Embryonic facial prominence (tissue), 1 donor: ENCODE measurements around the gene MAN1A2.

Experiments used
- DNase-seq: peaks from one replicate; pipeline ENCODE4 v3.0.0-alpha.2; 2016; ENCODE audit errors: extremely low spot score

MAN1A2 gene

DNA sequence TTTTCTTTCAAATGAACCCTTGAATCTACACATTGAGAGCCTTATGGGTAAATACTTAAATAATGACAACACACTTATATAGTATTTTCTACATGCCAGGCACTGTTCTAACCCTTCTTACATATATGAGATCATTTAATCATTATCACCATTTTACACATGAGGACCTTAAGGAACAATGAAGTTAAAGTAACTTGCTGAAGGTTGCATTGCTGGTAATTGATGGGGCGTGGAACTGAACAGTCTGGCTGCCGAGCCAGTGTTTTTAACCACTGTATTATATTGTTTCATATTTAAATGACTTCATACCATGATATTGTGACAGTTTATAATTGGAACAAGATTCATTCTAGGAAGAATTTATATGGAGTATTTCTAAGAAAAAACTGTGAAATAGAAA, 126.7 kb downstream of the MAN1A2 start:
- no peak for DNase-seq

- DNase-seq, result no peak
Observed at GRCh38 chr1:117495068-117495467, 127.8 kb downstream of the MAN1A2 start.

DNA sequence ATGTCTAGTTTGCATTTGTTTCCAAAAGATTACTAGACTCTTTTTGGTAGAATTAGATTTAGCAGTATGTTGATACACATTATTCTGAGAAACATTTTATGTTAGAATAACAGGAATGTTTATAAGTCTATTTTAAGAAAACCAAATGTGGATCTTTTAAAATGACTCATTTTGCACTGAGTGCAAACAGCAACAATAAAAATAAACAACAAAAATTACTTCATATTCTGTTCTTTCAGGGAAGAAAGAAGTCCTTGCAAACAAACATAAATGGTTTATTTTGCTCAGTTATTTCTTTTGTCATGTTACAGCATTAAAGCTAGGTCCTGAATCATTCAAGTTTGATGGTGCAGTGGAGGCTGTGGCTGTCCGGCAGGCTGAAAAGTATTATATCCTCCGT, 131.8 kb downstream of the MAN1A2 start:
- no peak for DNase-seq

GRCh38 chr1:117500584-117500983, 133.3 kb downstream of the MAN1A2 start:
- no peak for DNase-seq

DNA sequence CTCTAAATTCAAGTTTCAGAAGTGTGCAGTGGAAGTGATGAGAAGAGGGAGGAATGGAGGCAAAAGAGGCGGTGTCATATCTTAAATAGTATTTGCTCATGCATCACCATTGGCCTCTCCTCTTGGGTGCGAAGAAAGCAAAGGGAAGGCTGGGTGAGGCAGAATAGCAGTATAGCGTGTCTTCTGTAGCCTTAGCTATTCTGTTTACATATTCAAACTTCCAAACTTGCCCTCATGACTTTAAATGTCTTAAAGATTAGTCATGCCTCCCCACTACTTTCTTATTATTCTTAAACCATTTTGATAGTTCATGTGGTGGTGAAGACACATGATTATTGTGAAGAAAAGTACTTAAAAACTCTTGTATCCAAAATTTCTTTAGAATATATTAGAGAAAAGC, 134.0 kb downstream of the MAN1A2 start:
- DNase-seq, result no peak

- no peak for DNase-seq
Observed at GRCh38 chr1:117511273-117511672, 144.0 kb downstream of the MAN1A2 start.

- peak; percentile 42 for DNase-seq
Observed at GRCh38 chr1:117512728-117513321, 145.6 kb downstream of the MAN1A2 start.

DNA sequence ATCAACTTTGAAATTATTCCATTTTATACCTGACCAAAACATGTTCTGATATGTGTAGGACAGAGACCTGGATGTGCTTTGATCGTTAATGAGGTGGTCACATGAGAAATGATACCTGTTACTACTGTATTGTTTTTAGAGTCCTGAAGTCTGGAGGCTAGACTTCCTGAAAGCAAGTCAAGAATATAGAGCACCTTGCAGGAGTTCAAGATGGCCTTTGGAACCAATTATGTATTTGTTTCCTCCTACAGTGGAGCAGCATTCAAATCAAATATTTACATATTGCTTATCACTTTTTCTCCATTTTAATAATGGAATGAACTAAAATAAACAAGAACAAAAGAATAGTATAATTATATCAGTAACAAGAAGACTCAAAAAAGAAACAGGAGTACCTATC, 155.9 kb downstream of the MAN1A2 start:
- no peak for DNase-seq

DNA sequence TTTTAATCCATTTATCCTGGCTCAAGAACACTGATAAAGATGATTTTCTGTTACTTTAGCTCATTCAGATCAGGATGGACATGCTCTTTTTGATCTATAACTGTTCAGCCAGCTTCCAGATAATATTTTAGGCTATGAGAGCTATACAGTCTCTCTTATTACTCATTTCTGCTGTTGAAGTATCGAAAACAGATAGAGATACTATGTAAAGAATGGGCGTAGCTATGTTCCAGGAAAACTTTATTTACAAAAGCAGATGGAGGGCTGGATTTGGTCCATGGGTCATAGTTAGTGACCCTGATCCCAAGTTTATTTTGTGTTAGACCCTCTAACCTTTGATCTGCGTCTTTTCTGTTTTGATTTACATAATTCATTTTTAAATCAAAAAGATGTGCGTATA, 159.8 kb downstream of the MAN1A2 start:
- DNase-seq, result no peak

DNA sequence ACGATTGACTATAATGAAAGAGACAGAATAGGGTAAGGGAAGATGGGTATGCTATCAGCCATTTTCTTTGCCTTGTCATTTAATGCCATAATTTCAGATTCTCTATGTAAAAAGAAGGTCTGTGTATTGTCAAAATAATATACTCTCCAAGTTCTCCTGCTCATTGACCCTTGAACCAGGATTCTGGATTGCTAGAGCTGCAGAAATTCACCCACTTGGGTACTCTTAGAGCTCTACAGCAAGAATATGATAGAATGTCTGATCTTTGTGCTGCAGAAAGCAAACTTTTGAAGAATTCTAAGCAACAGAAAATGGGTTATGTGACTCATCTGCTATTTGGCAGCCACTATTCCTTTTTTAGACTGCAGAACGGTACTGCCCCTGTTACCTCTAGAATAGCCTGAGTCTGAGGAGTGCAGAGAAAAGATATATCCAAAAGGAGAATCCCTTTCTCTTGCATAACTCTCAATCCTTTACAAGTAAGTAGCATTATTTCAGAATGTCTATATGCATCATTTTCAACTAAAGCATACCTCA, 160.4 kb downstream of the MAN1A2 start:
- DNase-seq, result no peak

DNA sequence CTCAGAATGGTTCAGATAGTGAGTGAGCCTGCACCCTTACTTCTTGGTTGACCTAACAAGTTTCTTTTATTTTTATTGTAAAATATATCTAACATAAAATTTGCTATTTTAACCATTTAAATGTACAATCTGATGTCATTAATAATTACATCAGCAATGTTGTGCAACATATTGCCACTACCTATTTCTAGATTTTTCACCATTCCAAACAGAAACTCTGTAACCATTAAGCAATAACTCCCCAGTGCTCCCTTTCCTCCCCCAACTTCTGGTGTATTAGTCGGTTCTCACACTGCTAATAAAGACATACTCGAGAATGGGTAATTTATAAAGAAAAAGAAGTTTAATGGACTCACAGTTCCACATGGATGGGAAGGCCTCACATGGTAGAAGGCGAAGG, 162.4 kb downstream of the MAN1A2 start:
- DNase-seq, result no peak

- DNase-seq, result no peak
Observed at GRCh38 chr1:117531222-117531621, 164.0 kb downstream of the MAN1A2 start.

DNA sequence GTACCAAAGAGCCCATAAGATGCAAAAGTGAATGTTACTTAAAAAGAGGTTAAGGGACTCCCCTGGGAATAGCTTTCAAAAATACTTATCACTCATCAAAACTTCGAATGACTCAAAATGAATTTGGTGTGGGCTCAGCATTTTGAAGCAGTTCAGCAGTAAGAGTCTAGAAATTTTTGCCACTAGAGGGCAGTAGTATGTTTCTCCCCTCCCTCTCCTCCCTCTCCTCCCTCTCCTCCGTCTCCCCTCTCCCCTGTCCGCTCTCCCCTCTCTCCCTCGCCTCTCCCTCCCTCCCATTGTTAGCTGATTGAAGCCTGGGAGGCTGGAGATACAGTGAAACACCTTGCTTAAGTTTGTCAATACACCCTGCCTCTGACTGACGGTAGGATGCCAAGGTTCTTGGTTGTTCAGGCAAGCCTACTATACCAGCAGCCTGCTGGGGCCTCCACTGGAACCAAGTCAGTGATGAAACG, 167.8 kb downstream of the MAN1A2 start:
- peak; percentile 13 for DNase-seq

DNA sequence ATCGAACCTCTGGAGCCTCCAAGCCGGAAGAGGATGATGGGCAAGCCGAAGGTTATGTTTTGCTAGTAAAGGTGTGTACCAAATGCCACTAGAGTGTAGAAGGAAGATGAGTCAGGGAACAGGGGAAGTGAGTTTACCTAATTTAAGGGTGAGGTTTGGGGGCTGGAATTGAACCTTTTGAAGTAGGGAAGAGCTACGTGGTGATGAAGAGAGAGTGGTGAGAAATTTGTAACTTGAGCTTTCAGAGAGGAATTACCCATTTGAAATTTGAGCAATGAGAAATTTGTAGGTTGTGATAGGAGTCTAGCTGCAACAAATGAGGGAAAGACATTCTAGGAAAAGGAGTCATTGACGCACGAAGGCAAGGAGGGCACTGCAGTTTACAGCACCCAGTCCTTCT, 168.6 kb downstream of the MAN1A2 start:
- no peak for DNase-seq

GRCh38 chr1:117537291-117537920, 170.2 kb downstream of the MAN1A2 start:
- no peak for DNase-seq

DNA sequence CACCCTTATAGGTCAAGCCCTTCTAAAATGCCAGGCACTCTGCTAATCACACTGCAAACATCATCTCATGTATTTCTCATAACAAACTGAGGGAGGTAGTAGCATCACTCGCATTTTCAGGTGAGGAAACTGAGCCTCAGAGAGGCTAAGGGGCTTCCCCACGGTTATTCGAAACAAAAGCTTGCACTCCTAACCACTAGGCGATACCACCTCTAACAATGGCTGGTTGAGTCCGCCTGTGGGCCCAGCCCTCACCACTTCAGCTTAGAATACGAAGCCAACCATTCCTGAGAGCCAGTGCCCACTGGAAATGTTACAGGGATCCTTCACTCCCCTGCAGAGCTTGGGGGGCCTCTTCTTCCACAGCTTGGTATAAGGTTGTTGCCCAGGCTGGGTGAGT, 173.3 kb downstream of the MAN1A2 start:
- DNase-seq, result no peak

DNA sequence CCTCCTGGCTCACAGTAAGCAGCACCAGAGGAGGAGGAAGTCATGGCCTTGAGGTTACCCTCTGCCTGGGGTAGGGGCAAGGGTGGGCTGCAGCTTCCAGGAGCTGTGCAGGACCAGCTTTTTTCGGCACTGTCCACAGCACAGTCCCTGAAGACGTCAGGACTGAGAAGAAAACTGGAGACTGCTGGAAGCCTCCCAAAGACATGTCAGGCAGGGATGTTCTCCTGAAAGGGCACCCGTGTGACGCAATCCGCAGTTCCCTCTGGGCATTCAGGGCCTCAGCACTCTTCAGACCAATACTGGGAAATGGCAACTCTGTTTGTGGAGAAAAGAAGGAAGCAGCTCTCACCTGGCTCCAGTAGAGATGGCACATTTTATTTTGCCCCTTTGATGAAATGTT, 173.8 kb downstream of the MAN1A2 start:
- no peak for DNase-seq

- DNase-seq, result no peak
Observed at GRCh38 chr1:117541585-117541984, 174.3 kb downstream of the MAN1A2 start.

DNA sequence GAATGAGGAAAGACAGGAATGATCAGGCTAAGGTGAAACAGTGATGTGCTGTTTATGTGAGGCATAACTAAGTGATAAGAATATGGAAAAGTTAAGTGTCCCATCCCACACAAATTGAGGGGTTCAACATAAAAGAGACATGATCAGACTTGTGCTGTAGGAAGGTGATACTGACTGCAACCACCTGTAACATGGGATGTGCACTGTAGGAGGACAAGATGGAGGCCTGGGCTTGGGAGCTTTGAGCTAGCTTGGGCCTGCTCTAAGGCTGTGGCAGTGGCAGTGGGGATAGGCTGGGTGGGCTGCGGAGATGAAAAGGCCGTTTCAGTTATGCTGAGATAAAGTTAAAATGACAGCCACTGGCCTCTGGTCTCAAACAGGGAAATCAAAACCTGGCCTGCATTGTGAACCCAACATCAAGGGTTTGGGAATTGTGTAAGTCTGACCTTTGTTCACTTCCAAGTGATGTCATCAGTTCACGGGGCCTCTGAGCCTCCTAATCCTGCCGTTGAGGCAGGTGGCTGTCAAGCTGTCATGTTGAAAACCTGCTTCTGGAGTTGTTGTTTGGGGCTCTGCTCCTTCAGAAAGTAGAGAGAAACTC, 177.4 kb downstream of the MAN1A2 start:
- no peak for DNase-seq

GRCh38 chr1:117546467-117546866, 179.2 kb downstream of the MAN1A2 start:
- DNase-seq, result no peak

DNA sequence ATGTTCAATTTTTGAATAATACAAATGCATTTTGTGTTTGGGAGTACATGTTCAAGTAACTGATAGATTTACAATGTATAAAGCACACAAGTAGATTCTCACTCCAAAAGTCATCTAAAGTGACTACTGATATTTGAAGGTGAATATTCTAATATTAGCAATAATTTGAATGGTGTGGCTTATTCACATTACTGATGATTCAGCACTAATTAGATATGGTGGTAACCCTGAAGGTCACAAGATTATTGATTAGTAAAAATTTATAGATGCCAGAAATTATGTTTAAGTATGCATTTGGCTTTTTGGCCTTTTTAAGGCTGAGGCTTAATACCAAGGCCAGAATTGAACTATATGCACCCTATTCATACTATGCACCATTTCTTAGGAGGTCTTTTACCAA, 186.2 kb downstream of the MAN1A2 start:
- no peak for DNase-seq

GRCh38 chr1:117555806-117556205, 188.6 kb downstream of the MAN1A2 start:
- no peak for DNase-seq

DNA sequence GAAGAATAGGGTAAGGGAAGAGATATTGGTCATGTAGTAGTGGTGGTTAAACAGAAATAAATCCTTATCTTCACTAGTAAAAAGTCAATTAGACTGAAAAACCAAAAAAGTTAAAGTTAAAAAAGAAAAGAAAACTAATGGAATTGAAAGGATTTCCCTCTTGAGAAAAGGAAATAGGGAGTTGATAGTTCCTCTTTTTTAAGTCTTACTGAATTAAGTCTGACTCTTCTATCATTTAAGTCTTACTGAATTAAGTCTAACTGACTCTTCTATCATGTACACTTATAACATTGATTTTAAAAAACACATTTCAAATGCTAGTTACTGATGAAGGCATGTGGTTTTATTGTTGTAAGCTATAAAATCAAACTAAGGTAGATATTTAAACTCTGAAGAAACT, 189.1 kb downstream of the MAN1A2 start:
- no peak for DNase-seq
